HG02623 (cell line): ENCODE results near the gene HS3ST4.
"Not testable (repeated sequence)": the region's sequence is repeated elsewhere in the genome, so short reads cannot be mapped to it uniquely, and the experiment has no call there.

Source experiments
- ATAC-seq: cut with Tn5 transposase; IDR thresholded peaks from one replicate; pipeline ENCODE4 v1.9.1; 2021; ENCODE audit warnings: moderate library complexity; ENCODE audit not compliant: unreplicated experiment

HS3ST4 gene

DNA sequence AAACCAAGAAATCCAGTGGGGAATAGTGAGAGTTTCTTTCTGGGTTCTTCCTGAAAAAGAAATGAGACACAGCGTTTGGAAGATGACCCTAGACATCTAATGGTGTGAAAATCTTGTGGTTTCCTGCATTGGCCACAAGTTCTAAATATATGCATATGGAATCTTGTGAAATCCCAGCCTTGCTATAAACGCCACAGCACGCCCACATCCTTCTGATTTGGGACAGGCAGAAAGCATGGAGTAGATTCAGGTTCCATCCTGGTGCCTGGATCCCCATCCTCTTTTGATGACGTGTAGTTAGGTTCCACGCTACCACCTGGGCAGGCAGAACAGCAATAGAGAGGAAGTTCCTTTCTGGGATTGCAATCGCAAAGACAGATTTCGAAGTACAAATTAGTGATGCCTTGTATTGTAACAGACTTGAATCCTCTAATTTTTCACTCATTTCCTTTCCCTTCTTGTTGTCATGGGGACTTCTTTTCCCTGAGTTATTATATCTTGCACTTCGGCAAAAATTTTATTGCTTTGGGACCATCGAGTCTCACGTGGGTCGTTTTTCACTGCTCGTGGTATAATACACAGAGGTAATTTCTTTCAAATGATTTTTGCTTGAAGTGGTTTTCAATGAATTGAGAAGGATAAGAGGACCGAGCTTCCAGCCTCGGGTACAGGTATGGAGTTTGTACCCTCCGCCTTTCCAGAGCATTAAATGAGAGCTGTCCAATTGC is 37.6 kb downstream of the HS3ST4 start:
- ATAC-seq, result no peak

DNA sequence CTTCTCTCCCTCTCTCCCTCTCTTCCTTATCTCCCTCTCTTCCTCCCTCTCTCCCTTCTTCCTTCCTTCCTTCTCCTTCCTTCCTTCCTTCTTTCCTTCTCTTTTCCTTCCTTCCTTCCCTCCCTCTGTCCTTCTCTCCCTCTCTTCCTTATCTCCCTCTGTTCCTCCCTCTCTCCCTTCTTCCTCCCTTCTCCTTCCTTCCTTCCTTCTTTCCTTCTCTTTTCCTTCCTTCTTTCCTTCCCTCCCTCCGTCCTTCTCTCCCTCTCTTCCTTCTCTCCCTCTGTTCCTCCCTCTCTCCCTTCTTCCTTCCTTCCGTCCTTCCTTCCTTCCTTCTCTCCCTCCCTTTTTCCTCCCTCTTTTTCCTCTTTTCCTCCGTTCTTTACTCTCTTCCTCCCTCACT is 38.6 kb downstream of the HS3ST4 start:
- ATAC-seq, result no peak

DNA sequence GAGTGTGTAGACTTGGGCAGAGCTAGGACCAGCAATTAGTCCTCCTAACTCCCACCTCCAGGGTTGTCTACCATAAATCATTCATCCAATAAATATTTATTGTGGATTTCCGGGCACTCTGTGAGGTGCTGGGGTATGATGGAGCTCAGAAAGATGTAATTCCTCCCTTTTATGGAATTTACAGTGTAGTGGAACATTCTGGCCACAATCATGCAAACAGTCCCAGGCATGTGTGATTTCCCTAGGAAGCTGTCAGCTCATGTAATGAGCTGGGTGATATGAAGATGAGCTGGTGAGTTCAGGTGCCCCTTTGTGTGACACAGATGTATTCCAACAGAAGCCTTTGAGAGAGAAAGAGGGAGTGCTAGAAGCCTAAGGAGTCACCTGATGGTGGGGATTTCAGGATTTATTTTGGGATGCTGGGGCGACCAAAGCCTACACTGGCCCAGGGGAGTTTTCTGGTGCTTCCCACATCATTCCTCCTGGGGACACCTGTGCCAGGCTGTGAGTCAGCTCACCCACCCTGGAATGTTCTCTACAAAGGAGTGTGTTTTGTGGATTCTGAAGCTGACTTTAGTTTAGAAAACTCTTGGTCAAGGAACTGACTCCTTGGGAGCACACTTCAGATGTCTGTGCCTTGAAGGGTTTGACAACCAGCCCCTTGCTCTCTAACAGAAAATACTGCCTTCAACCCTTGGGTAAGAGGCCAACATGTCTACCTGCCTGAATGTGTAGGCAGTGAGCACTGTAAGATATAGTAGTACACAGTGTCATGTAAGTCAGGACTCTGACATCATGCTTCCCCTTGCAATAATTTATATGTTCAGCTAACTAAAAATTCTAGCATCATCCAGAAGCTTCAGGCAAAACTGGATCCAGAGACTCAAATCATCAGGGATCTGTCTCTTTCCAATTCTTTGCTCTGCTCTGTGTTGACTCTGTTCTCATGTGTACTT is 42.9 kb downstream of the HS3ST4 start:
- no peak for ATAC-seq

DNA sequence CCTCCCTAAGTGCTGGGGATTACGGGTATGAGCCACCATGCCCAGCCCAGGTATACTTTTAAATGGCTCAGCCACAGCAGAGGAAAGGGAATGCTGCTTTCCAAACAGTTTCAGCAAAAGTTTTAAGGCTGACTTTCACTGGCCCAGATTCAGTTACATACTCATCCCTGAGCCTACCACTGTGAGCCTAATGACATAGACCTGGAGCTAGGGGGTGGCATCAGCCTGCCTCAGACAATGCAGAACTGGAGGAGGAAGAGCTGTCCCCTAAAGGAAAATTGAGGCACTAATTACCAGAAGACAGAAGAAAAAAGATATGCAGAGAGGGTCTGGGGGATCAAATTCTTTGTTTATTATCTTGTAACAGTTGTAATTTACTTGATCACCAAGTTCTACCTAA is 43.9 kb downstream of the HS3ST4 start:
- no peak for ATAC-seq

DNA sequence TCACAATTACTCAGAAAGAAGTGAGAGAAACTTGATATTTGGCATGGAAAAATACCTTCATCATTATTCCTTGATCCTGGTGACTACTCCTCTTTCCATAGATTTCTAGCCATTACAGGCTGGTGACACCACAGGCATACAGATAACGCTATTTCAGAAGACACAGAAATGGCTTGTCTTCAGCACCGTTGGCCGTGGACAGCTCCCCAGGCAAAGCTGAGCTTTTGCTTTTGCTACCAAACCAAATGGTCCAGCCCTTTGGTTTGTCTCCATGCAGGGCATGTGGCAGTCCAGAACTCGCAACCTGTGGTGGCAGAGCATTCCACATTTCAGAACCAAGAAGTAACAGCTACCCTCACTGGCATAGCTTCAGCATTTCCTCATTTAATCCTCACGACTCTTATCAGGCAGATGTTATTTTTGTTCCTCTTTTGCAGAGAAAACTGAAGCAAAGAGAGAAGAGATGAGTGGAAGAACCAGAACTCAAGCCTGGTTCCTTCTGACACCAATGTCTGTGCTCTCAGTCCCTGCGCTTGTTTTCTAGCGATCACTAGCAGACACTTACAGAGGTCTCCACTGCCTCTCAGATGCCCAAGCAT is 55.5 kb downstream of the HS3ST4 start:
- no peak for ATAC-seq

DNA sequence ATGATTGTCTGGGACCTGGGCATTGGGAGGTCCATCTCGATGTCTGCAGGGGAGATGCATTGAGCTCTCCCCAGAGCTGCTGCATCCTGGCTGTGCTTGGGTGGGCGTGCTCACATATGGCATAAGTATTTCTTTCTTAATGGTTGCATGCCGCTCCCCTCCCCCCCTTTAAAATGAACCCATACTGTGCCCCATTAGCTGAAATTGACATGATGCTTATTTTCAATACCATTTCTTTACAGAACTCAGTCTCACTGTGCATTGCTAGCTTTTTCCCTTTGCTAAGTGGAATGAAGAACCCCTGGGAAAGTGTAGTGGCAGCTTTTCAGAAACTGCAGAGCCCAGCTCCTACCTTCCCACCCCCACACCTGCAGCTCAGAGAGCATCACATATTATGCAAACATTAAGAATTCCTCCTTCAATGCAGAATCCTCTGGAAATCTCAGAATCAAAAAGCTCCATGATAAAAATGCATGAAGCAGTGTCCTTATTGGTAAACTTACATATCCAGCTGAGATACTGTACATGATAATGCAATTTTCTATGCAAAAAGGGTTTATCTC is 56.4 kb downstream of the HS3ST4 start:
- no peak for ATAC-seq

DNA sequence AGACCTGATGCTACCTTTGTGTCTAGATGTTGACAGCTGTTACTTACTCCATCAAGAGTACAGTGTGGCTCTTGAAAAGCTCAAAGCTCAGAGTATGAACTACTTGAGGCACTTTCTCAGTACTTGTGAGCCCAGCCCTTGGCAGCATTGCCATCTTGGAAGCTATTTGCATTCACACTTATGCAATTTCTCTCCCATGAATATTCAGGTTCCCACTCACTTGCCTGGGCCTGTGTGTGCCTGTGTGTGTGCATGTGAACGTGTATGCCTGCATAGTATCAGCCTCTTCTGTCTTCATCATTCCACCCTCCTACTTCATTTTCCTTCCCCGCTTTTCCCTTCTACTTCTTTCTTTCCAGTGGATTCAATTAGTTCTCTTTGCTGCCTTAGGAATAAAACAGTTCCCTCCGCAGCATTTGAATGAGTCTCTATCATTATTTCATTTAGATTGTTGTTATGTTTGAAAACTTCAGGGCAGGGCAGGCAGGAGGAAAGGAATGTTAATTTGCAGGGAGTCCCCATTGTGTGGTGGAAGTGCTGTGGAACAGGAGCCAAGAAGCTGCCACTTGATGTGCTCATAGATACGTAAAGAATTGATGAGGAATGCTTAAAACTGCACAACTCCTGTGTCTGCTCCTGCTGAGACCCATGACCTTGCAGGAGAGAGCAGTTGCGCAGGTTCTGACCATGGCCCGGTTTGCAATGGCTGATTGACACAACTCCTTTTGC is 58.9 kb downstream of the HS3ST4 start:
- ATAC-seq, result no peak

DNA sequence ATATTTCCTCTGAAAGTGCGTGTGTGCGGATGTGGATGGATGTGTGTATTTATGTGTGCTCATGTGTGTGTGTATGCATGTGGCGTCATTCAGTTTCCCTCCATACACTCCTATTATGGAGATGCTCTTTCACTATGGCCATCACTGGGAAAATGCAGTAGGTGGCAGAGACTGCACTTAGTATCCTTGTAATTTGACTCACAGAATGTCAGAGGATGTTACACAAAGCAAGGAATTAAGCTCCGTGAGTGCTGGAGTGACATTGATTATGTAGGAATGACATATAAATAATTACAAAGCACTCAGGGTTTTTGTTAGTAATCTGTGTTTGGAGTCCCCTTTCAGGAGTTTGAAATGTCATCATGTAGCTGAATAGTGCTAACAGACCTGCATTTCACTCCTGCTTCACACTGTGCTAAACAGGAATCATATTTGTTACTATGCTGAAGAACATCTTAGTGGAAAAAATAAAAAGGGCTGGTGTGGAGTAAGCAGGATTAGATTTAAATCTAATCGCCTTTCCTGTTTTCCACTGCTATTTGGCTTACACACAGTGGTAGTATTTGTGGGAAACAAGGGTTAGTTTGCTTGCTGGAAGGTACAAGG is 59.6 kb downstream of the HS3ST4 start:
- no peak for ATAC-seq

DNA sequence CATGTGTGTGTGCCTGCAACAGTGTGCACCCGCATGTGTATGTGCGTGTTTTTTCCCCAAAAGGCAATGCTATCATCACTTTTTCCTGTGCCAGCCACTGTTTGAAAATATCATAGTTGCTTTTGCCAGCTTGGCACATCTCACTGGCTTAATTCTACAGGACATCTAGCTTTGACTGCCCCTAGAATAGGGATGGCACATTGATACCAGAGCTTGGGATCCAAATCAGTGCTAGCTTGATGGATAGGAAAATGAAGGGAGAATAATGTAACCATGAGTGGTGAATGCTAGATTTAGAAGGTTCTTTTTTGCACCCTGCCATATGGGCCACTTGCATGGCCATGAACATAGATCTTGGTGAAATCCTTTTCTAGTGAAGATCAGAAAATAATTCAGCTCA is 72.7 kb downstream of the HS3ST4 start:
- no peak for ATAC-seq

DNA sequence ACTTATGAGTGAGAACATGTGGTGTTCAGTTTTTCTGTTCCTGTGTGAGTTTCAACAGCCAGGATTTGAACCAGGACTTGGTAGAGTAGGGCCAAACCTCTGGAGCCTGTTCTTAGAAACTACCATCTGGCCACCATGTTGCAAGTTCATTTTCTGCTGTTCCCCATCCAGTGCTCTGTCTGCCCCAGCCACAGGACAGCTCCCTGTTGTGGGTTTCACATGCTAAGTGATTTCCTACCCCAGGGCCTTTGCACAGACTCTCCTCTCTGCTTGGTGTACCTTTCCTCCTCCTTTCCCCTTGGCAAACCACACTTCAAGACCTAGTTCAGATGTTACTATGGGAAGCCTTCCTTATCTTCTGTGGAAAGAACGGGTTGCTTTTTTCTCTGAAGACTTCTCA is 79.5 kb downstream of the HS3ST4 start:
- no peak for ATAC-seq

DNA sequence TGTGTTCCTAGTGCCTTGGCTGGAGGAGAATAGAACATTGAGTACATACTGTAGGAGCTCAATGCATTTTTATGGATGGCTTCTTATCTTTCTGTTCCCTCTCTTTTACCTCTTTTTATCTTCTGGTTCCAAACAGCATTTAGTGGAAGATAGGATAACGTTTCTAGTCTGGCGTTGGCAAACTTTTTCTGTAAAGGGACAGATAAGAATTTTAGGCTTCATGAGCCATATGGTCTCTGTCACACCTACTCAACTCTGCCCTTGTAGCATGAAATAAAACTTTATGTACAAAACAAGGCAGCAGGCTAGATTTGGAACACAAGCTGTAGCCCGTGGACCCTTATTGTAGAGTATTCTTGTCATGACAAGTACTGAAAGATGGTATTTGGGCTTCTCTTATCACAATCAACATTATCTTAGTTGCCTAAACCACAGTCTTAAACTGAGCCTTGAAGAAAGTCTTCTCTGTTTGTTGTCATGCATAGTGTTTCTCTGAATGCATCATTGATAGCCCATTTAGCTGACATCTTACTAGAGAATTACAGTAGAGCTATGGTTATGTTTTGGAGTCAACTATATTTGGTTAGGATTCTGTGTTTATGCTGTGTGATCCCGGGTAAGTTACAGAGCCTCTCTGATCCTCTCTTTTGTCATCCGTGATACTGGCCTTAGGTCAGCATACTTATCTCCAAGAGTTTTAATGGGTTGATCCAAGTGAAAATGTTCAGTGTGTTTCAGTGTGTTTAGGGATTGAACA is 80.2 kb downstream of the HS3ST4 start:
- no peak for ATAC-seq

DNA sequence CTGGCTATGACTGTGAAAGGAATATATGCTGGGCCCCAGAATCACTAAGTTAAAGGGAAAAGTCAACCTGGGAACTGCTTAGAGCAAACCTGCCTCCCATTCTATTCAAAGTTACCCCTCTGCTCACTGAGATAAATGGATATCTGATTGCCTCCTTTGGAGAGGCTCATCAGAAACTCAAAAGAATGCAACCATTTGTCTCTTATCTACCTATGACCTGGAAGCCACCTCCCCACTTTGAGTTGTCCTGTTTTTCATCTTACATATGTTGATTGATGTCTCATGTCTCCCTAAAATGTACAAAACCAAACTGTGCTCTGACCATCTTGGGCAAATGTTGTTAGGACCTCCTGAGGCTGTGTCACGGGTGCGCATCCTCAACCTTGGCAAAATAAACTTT is 84.5 kb downstream of the HS3ST4 start:
- ATAC-seq, result not testable (repeated sequence)

DNA sequence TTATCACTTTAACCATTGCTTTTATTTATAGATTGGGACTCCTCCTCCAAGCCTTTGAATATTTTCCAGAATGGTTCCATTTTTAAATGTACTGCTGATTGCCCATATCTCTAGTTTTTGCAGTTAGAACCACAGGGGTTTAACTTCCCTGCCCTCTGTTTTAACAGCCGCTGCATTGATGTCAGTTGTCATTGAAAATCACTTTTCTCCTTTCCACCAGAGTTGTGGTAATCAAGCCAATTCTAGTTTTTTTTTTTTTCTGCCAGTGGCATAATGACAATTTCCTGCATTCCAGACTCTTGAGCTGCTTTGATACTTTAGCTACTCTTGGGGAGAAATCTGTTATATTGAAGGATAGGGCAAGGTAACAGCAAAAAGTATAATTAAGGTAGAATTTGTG is 91.5 kb downstream of the HS3ST4 start:
- no peak for ATAC-seq

DNA sequence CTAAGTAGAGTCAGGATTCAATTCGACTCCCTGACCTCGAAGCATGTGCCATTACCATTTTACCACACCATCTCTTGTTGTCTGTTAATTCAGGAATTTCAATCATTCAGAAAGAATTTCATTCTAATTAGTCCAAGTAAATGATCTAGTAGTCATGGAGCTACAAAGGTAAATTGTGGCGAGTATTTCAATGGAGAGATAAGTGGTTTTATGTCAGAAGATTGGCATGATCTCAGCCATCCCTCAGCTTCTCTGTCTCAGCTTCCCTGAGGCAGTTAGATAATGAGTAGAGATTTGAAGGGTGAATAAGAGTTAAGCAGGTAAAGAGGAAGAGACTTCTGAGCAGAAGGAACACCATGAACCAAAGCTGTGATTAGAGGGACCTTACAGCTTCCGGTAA is 93.6 kb downstream of the HS3ST4 start:
- no peak for ATAC-seq

DNA sequence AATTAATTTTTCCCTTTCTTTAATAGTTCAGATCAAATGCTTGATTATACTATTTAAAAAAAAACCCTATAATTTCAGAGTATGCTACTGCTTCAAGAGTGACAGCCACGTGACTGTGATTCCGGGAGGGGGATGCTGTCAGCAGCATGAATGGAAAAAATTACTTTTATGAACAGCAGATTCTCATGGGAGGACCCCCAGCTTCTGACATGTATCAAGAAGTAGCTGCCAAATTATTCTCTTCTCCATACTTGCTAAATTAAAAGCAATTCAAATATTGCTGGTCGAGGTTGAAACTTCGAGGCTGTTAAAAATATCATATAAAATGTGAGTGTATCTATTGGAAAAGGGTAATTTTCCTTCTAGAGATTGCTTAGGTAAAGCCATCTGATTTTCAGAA is 95.0 kb downstream of the HS3ST4 start:
- ATAC-seq, result no peak

DNA sequence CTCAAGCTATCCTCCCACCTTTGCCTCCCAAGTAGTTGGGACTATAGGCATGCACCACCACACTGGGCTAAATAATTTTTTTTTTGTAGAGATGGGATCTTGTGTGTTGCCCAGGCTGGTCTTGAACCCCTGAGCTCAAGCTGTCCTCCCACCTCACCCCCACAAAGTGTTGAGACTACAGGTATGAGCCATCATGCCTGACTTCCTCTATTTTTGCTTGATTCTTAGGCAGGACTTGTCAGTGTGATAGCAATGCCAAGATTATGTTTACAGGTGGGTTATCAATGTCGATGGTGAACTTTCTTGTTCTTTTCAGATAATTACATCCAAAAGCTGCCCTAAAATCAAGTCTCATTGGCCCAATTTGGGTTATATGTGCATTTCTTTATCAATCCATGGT is 96.9 kb downstream of the HS3ST4 start:
- ATAC-seq, result no peak

DNA sequence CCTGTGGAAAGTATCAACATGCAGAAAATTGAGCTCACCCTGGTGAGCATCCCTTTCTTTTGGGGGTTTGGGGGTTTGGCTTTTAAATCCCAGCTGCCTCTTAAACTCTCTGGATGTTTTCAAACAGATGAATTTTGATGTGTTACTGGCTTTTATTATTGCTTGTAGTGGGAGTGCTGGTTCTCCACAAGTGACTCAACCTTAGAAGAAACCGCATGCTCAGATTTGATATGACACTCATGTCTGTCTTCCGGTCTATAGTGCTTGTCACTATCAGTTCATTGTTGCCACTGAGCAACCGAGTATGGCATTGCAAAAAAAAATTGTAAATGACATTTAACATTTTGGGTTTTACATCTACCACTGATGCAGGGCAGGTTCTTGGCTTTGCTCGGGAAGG is 104.5 kb downstream of the HS3ST4 start:
- no peak for ATAC-seq

DNA sequence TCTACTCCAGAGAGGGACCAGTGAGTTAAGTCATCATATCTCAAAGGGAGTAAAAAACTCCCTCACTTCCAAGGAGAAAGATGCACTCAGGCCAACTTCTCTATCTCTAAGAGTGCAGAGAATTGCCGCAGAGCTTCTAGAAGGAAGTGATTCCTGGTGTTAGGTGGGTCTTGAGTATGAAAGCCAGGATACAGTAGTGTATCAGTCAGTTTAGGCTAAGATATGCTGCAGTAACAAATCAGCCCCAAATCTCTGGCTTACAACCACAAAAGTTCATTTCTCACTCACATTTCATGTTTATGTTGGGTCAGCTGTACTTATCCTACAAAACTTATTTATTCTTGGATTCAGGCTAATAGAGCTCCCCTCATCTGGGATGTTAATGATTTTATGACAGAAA is 106.3 kb downstream of the HS3ST4 start:
- no peak for ATAC-seq

DNA sequence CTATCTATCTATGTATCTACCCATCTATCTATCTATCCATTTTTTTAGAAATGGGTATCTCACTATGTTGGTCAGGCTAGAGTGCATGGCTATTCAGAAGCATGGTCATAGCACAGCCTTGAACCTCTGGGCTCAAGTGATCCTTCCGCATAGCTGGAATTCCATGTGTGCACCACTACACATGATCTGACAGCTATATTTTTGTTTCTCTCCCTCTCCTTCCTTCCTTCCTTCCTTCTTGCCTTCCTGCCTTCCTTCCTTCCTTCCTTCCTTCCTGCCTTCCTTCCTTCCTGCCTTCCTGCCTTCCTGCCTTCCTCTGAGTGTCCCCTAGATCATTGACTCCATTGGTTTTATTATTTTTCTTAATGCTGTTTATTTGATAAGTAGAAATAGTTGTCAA is 108.1 kb downstream of the HS3ST4 start:
- ATAC-seq, result no peak

DNA sequence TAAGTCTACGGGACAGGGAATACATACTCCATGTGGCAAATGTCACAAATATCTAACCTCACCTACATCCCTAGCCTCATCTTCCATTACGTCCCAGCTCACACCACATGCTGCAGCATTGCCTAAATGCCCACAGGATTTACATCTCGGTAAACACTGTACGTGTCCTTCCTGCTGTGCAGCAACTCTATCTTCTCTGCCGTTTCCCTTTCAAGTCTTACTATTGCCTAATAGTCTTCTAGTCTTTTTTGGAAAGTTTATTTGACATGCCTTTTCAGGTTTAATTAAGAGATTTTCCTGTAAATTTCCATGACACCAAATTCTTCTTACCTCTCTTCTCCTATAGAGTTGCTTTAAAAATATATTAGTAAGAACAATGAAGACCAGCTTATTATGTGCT is 120.5 kb downstream of the HS3ST4 start:
- no peak for ATAC-seq
